Sigmoid colon (tissue), 4 donors: ENCODE measurements around the gene EBI3.

Experiments
- CTCF ChIP-seq, 4 experiments: fragments of 450-650 bp in 3 of 4; fragments of 200-600 bp in 1 of 4; IDR thresholded peaks; one replicate each; pipeline ENCODE4 v1.5.1; 2016 to 2019; ENCODE audit warnings: antibody characterized with exemption in 4 of 4, mild to moderate bottlenecking in 3 of 4, moderate library complexity in 2 of 4
- EP300 ChIP-seq, 4 donors: sonication (generic); formaldehyde crosslinking; IDR thresholded peaks; one replicate each; pipeline ENCODE4 v1.6.1; 2017; ENCODE audit warnings: antibody characterized with exemption in 4 of 4
- POLR2A ChIP-seq, 2 donors: fragments of 450-650 bp; IDR thresholded peaks; one replicate each; pipeline ENCODE4 v1.6.1; 2016; ENCODE audit warnings: antibody characterized with exemption in 2 of 2, mild to moderate bottlenecking in 2 of 2, moderate library complexity in 2 of 2
- POLR2AphosphoS5 ChIP-seq, 4 donors: sonication (generic); formaldehyde crosslinking; IDR thresholded peaks; one replicate each; pipeline ENCODE4 v1.6.1; 2017; ENCODE audit warnings: antibody characterized with exemption in 4 of 4

GRCh38 chr19:4256563-4256962 is 27.2 kb downstream of the EBI3 start:
- TF ChIP-seq POLR2A (IDR thresholded peaks at IDR 0.05) = no peak
- no peak for TF ChIP-seq CTCF (IDR thresholded peaks at IDR 0.05)
- no peak for TF ChIP-seq POLR2AphosphoS5 (IDR thresholded peaks at IDR 0.05)
- TF ChIP-seq EP300 (IDR thresholded peaks at IDR 0.05) = no peak
